Stimulated activated CD8-positive, alpha-beta memory T cell treated with anti-CD3 and anti-CD28 coated beads, Interleukin-2, amount 100 ng/mL, for 1 hour (primary cell): Measurements from ENCODE around the gene GIPC1.

Source experiments
- DNase-seq, 2 donors: peaks; one replicate each; pipeline ENCODE4 v3.0.0-alpha.2; 2020; ENCODE audit warnings: low read depth in 2 of 2

The GIPC1 gene

GRCh38 chr19:14494910-14495671 lies 836 bp downstream of the GIPC1 start:
- no peak for DNase-seq

GRCh38 chr19:14494411-14494810 lies 1.5 kb downstream of the GIPC1 start:
- no peak for DNase-seq

DNA sequence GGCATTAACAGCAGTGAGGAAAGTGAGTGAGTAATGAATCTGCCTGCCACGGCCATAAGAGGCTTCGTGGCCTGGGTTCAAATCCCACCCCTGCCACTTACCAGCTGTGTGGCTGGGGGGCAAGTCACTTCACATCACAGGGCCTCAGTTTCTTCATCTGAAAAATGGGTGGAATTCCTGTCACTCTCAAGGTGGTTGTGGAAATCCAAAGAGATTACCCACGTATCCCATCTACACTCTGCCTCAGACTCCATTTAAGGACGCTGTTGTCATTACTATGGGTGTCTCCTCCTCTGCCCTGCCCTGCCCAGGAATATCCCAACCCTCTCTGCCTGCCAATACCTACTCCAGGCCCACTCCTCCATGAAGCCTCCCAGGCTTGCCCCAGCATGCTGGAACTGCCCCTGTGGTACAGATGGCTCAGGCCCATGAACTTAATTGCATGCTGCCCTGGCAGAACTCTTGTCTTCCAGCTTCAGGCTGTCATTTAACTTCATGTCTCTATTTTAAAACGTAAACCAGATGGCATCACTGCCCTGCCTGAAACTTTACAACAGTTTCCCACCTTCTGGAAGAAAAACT lies 3.1 kb downstream of the GIPC1 start:
- no peak for DNase-seq

- no peak for DNase-seq
These were observed 8.4 kb downstream of the GIPC1 start for GRCh38 chr19:14487370-14488125.

GRCh38 chr19:14482172-14482941 lies 13.6 kb downstream of the GIPC1 start:
- no peak for DNase-seq

DNA sequence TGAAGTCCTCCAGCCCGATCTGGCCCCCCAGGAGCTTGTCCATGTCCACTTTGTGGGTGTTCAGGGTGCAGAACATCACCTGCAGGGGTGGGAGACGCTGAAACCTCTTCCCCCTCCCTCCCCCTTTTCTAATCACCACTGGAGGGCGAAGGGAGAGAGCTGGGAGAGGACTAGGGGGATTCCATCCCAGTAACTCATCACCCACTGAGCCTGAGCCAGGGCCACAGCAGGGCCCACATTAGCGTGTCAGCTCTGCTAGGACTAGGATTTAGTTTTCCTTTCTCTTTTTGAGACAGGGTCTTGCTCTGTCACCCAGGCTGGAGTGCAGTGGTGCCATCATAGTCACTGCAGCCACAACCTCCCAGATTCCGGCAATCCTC lies 15.2 kb downstream of the GIPC1 start:
- DNase-seq: no peak

GRCh38 chr19:14479975-14480699 lies 15.8 kb downstream of the GIPC1 start:
- DNase-seq: peak; percentile 43 to 48

DNA sequence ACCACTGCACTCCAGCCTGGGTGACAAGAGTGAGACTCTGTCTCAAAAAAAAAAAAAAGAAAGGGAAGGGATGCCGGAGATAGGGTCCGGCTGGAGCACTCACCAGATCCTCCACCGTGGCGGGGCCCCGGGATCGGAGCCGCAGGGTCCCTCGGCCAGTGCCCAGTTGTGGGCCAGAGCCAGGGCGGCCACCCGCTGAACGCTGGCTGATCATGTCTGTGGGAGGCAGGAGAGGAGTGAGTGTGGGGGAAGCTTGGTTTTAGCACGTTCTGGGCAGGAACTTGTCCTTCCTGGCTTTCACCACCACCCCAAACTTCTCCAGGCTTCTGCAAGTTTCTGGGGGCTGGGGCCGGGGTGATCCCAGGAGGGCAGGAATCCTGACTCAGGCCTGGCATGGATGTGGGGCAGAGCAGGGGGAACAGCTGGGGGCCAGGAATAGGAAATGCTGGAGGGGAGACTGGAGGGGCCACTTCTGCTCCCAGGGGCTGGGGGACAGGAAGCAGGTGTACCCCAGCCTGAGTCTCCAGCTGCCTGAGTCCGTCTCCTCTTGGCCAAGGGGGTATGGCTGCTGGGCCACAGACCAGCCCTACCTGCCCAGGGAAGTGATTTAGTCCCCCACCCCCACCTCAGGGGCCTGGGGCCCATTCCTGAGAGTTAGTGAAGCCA lies 16.5 kb downstream of the GIPC1 start:
- DNase-seq: no peak

DNA sequence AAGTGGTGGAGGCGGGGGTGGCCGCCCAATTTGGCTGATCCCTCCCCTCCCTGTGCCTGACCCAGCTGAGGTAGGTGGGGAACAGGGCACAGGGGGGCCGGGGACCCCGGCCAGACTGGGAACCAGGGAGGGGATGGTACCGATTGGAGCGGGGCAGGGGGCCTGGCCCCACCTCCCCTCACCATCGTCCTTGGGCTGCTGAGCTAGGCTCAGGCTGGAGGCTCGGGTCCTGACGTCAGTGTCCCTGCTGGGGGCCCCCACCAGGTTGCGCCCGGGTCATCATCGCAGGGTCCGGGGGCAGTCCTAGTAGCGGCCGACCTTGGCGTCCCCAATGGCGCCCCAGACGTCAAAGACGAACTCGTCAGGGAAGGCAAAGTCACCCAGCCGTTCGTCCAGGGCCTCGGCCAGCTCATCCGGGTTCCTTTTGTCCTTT lies 17.8 kb downstream of the GIPC1 start:
- DNase-seq: no peak

DNA sequence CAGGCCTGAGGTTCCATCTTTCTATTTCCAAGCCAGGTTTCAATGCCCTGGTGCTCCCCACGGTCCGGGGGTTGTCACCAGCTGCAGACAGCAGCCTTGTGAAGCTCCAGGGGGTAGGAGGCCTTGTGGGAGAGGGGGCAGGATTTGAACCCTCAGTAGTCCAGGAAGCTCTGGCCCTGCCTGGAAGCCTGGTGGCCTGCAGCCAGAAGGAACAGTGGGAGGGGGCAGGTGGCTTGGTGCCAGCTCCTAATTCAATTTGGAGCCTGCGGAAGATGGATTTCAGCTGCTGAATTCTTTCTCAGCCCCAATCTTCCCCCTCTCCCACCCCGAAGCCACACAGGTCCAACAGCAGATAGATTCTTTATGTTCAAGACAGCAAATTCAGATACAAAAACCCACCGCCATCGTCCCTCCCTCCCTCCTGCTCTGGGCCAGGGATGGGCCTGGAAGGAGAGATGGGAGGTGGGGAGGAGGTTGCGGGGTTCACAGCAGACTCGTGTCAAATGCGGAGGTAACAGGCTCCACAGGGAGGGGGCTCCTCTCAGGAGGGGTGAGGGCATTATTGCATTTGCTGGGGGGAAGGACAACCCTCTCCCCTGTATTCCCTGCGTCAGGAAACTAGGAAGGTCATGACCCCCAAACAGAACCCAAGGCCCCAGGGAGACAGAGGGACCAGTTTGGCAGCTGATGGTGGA lies 18.4 kb downstream of the GIPC1 start:
- no peak for DNase-seq

- DNase-seq: peak in 1 of 2 donors; percentile 30
These were observed 19.1 kb downstream of the GIPC1 start for GRCh38 chr19:14476673-14477401.

GRCh38 chr19:14476327-14476672 lies 19.6 kb downstream of the GIPC1 start:
- DNase-seq: no peak

GRCh38 chr19:14475251-14476073 lies 20.5 kb downstream of the GIPC1 start, which contains the start of gene PTGER1:
TSS of gene PTGER1 (minus strand) at chr19:14475354. CDS start at chr19:14474320, 1,034 bp downstream.
- no peak for DNase-seq

DNA sequence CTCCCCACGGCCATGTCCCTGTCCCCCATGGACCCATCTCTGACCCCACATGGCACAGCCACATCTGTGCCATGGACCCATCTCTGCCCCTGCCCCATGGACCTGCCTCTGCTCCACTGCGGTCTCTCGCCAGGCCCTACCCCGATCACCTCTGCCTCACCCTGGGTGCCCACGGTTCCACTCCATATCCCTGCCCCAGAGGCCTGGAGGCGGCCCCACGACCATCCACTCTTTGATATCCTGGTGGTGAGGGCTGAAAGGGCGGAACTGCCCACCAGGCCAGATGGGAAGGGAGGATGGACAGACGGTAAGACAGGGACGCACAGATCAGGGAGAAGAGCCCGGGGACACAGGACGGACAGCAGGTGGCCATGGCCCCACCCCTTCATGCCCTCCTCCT lies 21.1 kb downstream of the GIPC1 start:
- no peak for DNase-seq

DNA sequence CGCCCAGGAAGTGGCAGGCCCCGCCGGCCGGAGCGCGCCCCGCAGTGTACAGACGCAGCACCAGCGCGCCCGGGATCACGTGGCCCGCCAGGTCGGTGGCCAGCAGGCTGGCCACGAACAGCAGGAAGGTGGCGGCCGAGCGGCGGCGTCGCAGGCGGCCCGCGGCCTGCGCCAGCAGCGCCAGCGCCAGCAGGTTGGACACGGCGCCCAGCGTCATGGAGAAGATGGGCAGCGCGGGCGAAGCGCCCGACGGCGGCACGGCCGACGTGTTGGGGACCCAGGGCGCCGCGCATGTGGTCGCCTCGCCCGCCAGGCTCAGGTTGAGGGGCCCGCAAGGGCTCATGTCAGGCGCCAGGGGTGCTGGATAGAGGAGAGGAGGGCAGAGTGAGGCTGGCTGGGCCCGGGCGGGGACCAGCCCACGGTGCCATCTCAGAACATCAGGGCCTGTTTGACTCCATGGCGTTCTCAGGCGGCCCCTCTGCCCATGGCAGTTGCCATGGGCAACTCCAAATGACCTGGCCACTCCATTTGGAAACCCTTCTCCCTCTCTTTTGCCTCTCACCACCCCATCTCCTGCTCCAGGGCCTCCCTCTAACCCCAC lies 21.8 kb downstream of the GIPC1 start:
- DNase-seq: no peak

DNA sequence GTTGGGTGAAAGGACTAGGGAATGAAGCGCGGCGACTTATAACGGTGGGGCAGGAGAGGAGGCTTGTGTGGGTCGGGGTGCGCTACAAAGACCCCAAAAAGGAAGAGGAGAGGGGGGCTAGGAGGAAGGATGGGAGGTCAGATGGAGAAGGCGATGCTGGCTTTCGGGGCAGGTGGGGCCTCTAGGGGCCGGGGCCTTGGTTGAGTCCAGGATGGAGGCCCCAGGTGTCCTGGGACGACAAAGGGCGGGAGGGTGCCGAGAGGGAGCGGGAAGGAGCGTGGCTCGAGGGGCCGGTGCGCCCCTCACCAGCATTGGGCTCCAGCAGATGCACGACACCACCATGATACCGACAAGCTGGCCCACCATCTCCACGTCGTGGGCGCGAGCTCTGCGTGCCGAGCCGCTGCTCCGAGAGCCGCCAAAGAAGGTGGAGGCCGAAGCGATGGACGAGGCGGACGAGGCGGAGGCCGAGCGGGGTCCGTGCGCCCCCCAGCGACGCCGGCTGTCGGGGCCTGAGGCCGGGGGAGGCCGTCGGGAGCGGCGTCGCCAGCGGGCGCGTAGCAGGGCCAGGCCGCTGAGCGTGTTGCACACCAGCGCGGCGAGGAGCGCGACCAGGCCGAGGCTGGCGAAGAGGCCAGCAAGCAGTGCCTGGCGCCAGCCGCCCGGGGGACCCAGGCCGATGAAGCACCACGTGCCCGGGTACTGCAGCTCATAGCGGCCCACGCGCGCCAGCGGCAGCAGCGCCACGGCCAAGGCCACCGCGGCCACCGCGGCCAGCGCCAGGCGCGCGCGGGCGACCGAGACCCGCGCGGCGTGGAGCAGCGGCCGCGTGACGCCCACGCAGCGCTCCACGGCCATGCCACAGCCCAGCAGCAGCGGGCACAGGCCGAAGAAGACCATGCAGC lies 22.6 kb downstream of the GIPC1 start:
- DNase-seq: no peak
